Activated CD4-positive, alpha-beta T cell treated with anti-CD3 and anti-CD28 coated beads, Interleukin-2, amount 10 ng/mL, durations not matched to agents 7 days and 5 days (primary cell): ENCODE data around the gene PKMYT1. TPM values are rescaled to one million over a fixed set of nuclear protein-coding genes. Genes with fewer than 3 reads are reported as not detected.

Source experiments
- CTCF ChIA-PET: fragments of 350-600 bp; sonication (Branson Sonifier 250); formaldehyde crosslinking; loops from one replicate; lab custom pipeline; 2021; ENCODE audit warnings: antibody characterized with exemption; lab: Charles Lee
- POLR2A ChIA-PET: fragments of 350-600 bp; sonication (Branson Sonifier 250); formaldehyde crosslinking; loops from one replicate; lab custom pipeline; 2021; ENCODE audit warnings: antibody characterized with exemption; lab: Charles Lee
- DNase-seq: peaks from one replicate; pipeline ENCODE4 v3.0.0-alpha.2; 2020
- H3K27ac Mint-ChIP-seq: one replicate; pipeline ENCODE4 v1.8.0; 2021; ENCODE audit warnings: mild to moderate bottlenecking, moderate library complexity, mixed read lengths
- H3K27me3 Mint-ChIP-seq: one replicate; pipeline ENCODE4 v1.8.0; 2021; ENCODE audit warnings: mixed read lengths
- H3K36me3 Mint-ChIP-seq: one replicate; pipeline ENCODE4 v1.8.0; 2021; ENCODE audit warnings: low read depth, mixed read lengths
- H3K4me1 Mint-ChIP-seq: one replicate; pipeline ENCODE4 v1.8.0; 2021; ENCODE audit warnings: mixed read lengths
- H3K4me3 Mint-ChIP-seq: one replicate; pipeline ENCODE4 v1.8.0; 2021; ENCODE audit warnings: mild to moderate bottlenecking, moderate library complexity, mixed read lengths
- H3K9me3 Mint-ChIP-seq: one replicate; pipeline ENCODE4 v1.8.0; 2021; ENCODE audit warnings: mixed read lengths
- total RNA-seq, 2 experiments: library from RNA; stranded (reverse); gene quantifications; one replicate each; pipeline ENCODE4 v1.2.3, GENCODE V29; 2021

PKMYT1 gene
- total RNA-seq, 2 experiments from 2014 or later, result 122 to 151 TPM

GRCh38 chr16:2986623-2987188, 6.5 kb upstream of the PKMYT1 start:
- H3K36me3 Mint-ChIP-seq, result no peaks in the 10 kb centered on the region
- H3K4me3 Mint-ChIP-seq, result no peak overlapping the region
- ChIA-PET CTCF (interaction anchor here (1.8 kb wide), 1 partner anchor 11 kb away, joined by 4 read pairs; no protein-coding TSS in a partner anchor), POLR2A (no interaction called here)
- H3K4me1 Mint-ChIP-seq, result peaks cover 14% of the 10 kb centered on the region
- no peaks in the 10 kb centered on the region for H3K9me3 Mint-ChIP-seq
- no peak overlapping the region for H3K27ac Mint-ChIP-seq
- no peaks in the 10 kb centered on the region for H3K27me3 Mint-ChIP-seq
- DNase-seq, result no peak

GRCh38 chr16:2985893-2986355, 5.7 kb upstream of the PKMYT1 start:
- no peak overlapping the region for H3K27ac Mint-ChIP-seq
- peaks cover 22% of the 10 kb centered on the region for H3K4me1 Mint-ChIP-seq
- H3K9me3 Mint-ChIP-seq, result no peaks in the 10 kb centered on the region
- H3K4me3 Mint-ChIP-seq, result no peak overlapping the region
- no peaks in the 10 kb centered on the region for H3K27me3 Mint-ChIP-seq
- H3K36me3 Mint-ChIP-seq, result no peaks in the 10 kb centered on the region
- ChIA-PET POLR2A (no interaction called here), CTCF (interaction anchor here (1.1 kb wide), 1 partner anchor 16 kb away, joined by 3 read pairs; no protein-coding TSS in a partner anchor)
- no peak for DNase-seq

GRCh38 chr16:2985462-2985861, 5.2 kb upstream of the PKMYT1 start:
- no peak overlapping the region for H3K27ac Mint-ChIP-seq
- DNase-seq, result no peak
- peaks cover 24% of the 10 kb centered on the region for H3K4me1 Mint-ChIP-seq
- H3K27me3 Mint-ChIP-seq, result no peaks in the 10 kb centered on the region
- no peak overlapping the region for H3K4me3 Mint-ChIP-seq
- no peaks in the 10 kb centered on the region for H3K36me3 Mint-ChIP-seq
- ChIA-PET CTCF (interaction anchor here (1.1 to 1.4 kb wide), 2 partner anchors 15 to 18 kb away, joined by 3 to 5 read pairs; no protein-coding TSS in a partner anchor), POLR2A (no interaction called here)
- H3K9me3 Mint-ChIP-seq, result no peaks in the 10 kb centered on the region

- Mint-ChIP-seq H3K9me3 (no peaks in the 10 kb centered on the region), H3K4me1 (peaks cover 27% of the 10 kb centered on the region), H3K27ac (peak overlapping the region; percentile 54), H3K27me3 (no peaks in the 10 kb centered on the region), H3K4me3 (peak overlapping the region; percentile 44), H3K36me3 (no peaks in the 10 kb centered on the region)
- peak; percentile 72 for DNase-seq
- CTCF ChIA-PET, result interaction anchor here (1.0 to 1.6 kb wide), 3 partner anchors 10 to 44 kb away, joined by 3 to 4 read pairs (median 4); no protein-coding TSS in a partner anchor
- POLR2A ChIA-PET, result no interaction called here
Measured at GRCh38 chr16:2983706-2984136, 3.5 kb upstream of the PKMYT1 start.

- POLR2A ChIA-PET, result no interaction called here
- Mint-ChIP-seq H3K27ac (no peak overlapping the region), H3K36me3 (peaks cover 5% of the 10 kb centered on the region), H3K27me3 (no peaks in the 10 kb centered on the region), H3K4me1 (peaks cover 38% of the 10 kb centered on the region), H3K9me3 (no peaks in the 10 kb centered on the region), H3K4me3 (peak overlapping the region; percentile 89)
- no peak for DNase-seq
- CTCF ChIA-PET, result interaction anchor here (0.7 to 1.5 kb wide), 4 partner anchors 9 to 155 kb away, joined by 3 to 4 read pairs (median 3); no protein-coding TSS in a partner anchor
Measured at GRCh38 chr16:2982402-2982801, 2.2 kb upstream of the PKMYT1 start.

GRCh38 chr16:2981899-2982250, 1.6 kb upstream of the PKMYT1 start:
- no peak for DNase-seq
- ChIA-PET POLR2A (no interaction called here), CTCF (interaction anchor here (0.9 to 4.2 kb wide), 2 partner anchors 47 to 113 kb away, joined by 3 to 16 read pairs; no protein-coding TSS in a partner anchor)
- Mint-ChIP-seq H3K27ac (peak overlapping the region; percentile 88), H3K4me3 (peak overlapping the region; percentile 89), H3K4me1 (peaks cover 43% of the 10 kb centered on the region), H3K36me3 (peaks cover 5% of the 10 kb centered on the region), H3K27me3 (no peaks in the 10 kb centered on the region), H3K9me3 (no peaks in the 10 kb centered on the region)

GRCh38 chr16:2981177-2981898, 1.1 kb upstream of the PKMYT1 start:
- H3K9me3 Mint-ChIP-seq, result no peaks in the 10 kb centered on the region
- H3K36me3 Mint-ChIP-seq, result peaks cover 5% of the 10 kb centered on the region
- peaks cover 44% of the 10 kb centered on the region for H3K4me1 Mint-ChIP-seq
- no peaks in the 10 kb centered on the region for H3K27me3 Mint-ChIP-seq
- no peak for DNase-seq
- peak overlapping the region; percentile 89 for H3K4me3 Mint-ChIP-seq
- CTCF ChIA-PET, result interaction anchor here (0.9 to 4.2 kb wide), 5 partner anchors 12 to 120 kb away, joined by 3 to 19 read pairs (median 4); partner anchors contain the start of gene PAQR4
- POLR2A ChIA-PET, result interaction anchor here (0.6 kb wide), 1 partner anchor 26 kb away, joined by 3 read pairs; no protein-coding TSS in a partner anchor
- H3K27ac Mint-ChIP-seq, result peak overlapping the region; percentile 88

GRCh38 chr16:2979669-2980226, 498 bp downstream of the PKMYT1 start:
- Mint-ChIP-seq H3K4me1 (peaks cover 44% of the 10 kb centered on the region), H3K27me3 (no peaks in the 10 kb centered on the region), H3K4me3 (peak overlapping the region; percentile 89), H3K27ac (peak overlapping the region; percentile 92), H3K9me3 (no peaks in the 10 kb centered on the region), H3K36me3 (peaks cover 5% of the 10 kb centered on the region)
- DNase-seq, result peak; percentile 41
- POLR2A ChIA-PET, result interaction anchor here (0.6 to 1.0 kb wide), 2 partner anchors 10 to 103 kb away, joined by 3 to 5 read pairs; no protein-coding TSS in a partner anchor
- CTCF ChIA-PET, result interaction anchor here (1.0 to 4.2 kb wide), 4 partner anchors 10 to 49 kb away, joined by 3 to 19 read pairs (median 10); partner anchors contain the start of gene PAQR4

GRCh38 chr16:2977440-2977839, 2.8 kb downstream of the PKMYT1 start:
- Mint-ChIP-seq H3K4me3 (no peak overlapping the region), H3K36me3 (peaks cover 10% of the 10 kb centered on the region), H3K9me3 (no peaks in the 10 kb centered on the region), H3K27ac (no peak overlapping the region), H3K27me3 (no peaks in the 10 kb centered on the region), H3K4me1 (peaks cover 39% of the 10 kb centered on the region)
- ChIA-PET CTCF (interaction anchor here (0.7 to 4.2 kb wide), 5 partner anchors 8 to 66 kb away, joined by 3 to 19 read pairs (median 3); partner anchors contain the start of gene PAQR4), POLR2A (no interaction called here)
- no peak for DNase-seq

GRCh38 chr16:2976673-2977072, 3.6 kb downstream of the PKMYT1 start:
- CTCF ChIA-PET, result interaction anchor here (0.6 to 1.4 kb wide), 4 partner anchors 62 to 656 kb away, joined by 3 read pairs; no protein-coding TSS in a partner anchor
- peaks cover 37% of the 10 kb centered on the region for H3K4me1 Mint-ChIP-seq
- POLR2A ChIA-PET, result no interaction called here
- no peak overlapping the region for H3K27ac Mint-ChIP-seq
- no peaks in the 10 kb centered on the region for H3K9me3 Mint-ChIP-seq
- peaks cover 17% of the 10 kb centered on the region for H3K36me3 Mint-ChIP-seq
- no peak for DNase-seq
- H3K4me3 Mint-ChIP-seq, result no peak overlapping the region
- no peaks in the 10 kb centered on the region for H3K27me3 Mint-ChIP-seq

GRCh38 chr16:2976201-2976600, 4.0 kb downstream of the PKMYT1 start:
- CTCF ChIA-PET, result interaction anchor here (0.6 to 1.5 kb wide), 4 partner anchors 12 to 656 kb away, joined by 3 to 4 read pairs (median 3); a partner anchor contains a TSS
- Mint-ChIP-seq H3K4me3 (no peak overlapping the region), H3K36me3 (peaks cover 17% of the 10 kb centered on the region), H3K9me3 (no peaks in the 10 kb centered on the region), H3K27me3 (no peaks in the 10 kb centered on the region), H3K27ac (no peak overlapping the region), H3K4me1 (peaks cover 33% of the 10 kb centered on the region)
- DNase-seq, result no peak
- POLR2A ChIA-PET, result no interaction called here

GRCh38 chr16:2975161-2975795, 5.0 kb downstream of the PKMYT1 start:
- Mint-ChIP-seq H3K27me3 (no peaks in the 10 kb centered on the region), H3K27ac (no peak overlapping the region), H3K4me3 (no peak overlapping the region), H3K4me1 (peaks cover 36% of the 10 kb centered on the region), H3K9me3 (no peaks in the 10 kb centered on the region), H3K36me3 (peaks cover 21% of the 10 kb centered on the region)
- POLR2A ChIA-PET, result no interaction called here
- DNase-seq, result no peak
- CTCF ChIA-PET, result interaction anchor here (1.0 to 1.5 kb wide), 5 partner anchors 12 to 154 kb away, joined by 3 to 4 read pairs (median 3); a partner anchor contains a TSS
